SK-N-SH treated with all-trans-retinoic acid at 6 μM for 48 hours (cell line): Measurements from ENCODE around the gene MPZL3.

ENCODE experiments used
- ESRRG ChIP-seq: fragments of 250-450 bp; sonication (Bioruptor Pico); IDR thresholded peaks from 2 replicates; pipeline ENCODE4 v1.6.1; 2021; ENCODE audit warnings: mild to moderate bottlenecking
- RARB ChIP-seq: fragments of 250-450 bp; sonication (Bioruptor Pico); IDR thresholded peaks from 2 replicates; pipeline ENCODE4 v1.8.0; 2021; ENCODE audit warnings: mild to moderate bottlenecking, moderate library complexity
- TCF4 ChIP-seq: fragments of 250-450 bp; sonication (Bioruptor Pico); IDR thresholded peaks from 2 replicates; pipeline ENCODE4 v1.8.0; 2021; ENCODE audit warnings: mild to moderate bottlenecking, moderate library complexity, borderline replicate concordance
- ZFP30 ChIP-seq: fragments of 450-650 bp; formaldehyde crosslinking; IDR thresholded peaks from 2 replicates; pipeline ENCODE4 v1.5.0; 2022; ENCODE audit warnings: mild to moderate bottlenecking, moderate library complexity
- TF ChIP-seq, protein P1 (sequence below): fragments of 250-450 bp; sonication (Bioruptor Pico); IDR thresholded peaks from 2 replicates; pipeline ENCODE4 v1.8.0; 2020; ENCODE audit warnings: mild to moderate bottlenecking, moderate library complexity, borderline replicate concordance
- TF ChIP-seq, protein P2 (sequence below): fragments of 250-450 bp; sonication (Bioruptor Pico); IDR thresholded peaks from 2 replicates; pipeline ENCODE4 v1.5.0; 2020; ENCODE audit warnings: mild to moderate bottlenecking, moderate library complexity
- TF ChIP-seq, protein P3 (sequence below): fragments of 250-450 bp; sonication (Bioruptor Pico); IDR thresholded peaks from 2 replicates; pipeline ENCODE4 v1.5.1; 2021; ENCODE audit warnings: mild to moderate bottlenecking, moderate library complexity
- TF ChIP-seq, protein P4 (sequence below): fragments of 250-450 bp; sonication (Bioruptor Pico); IDR thresholded peaks from 2 replicates; pipeline ENCODE4 v1.5.1; 2020; ENCODE audit warnings: low read depth, mild to moderate bottlenecking, moderate library complexity

DNA sequence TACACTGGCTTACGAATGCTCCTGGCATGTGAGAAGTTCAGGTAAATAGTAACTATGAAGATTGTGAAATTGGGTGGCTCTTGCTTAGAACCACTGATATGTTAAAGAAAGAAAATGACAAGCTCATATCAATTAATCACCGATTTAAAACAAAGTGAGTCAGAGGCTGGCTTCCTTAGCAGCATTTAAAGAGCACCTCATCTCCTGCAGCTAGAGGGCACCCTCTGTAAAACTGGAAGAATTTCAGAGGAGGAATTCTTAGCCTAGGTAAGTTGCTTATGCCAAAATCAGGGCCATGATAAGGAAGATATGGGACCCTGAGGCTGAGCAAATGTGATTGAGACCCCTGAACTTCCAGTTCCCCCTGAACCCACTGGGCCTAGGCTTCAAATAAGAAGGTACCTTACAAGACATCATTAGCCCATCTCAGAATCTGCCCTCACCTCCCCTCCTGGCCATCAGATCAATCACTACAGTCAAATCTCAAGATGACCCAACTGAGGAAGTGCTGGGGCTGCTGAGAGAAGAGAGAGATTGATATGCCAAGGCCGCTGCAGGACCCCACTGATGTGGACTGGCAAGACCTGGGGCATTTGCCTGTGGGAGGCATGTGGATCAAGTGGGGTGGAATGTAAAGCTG is 43.8 kb upstream of the MPZL3 start:
- TF ChIP-seq ZFP30 (CRISPR knock-in tag) (no peak), ESRRG (no peak), RARB (CRISPR knock-in tag) (no peak), TCF4 (CRISPR knock-in tag) (no peak)
- TF ChIP-seq, protein P1, sequence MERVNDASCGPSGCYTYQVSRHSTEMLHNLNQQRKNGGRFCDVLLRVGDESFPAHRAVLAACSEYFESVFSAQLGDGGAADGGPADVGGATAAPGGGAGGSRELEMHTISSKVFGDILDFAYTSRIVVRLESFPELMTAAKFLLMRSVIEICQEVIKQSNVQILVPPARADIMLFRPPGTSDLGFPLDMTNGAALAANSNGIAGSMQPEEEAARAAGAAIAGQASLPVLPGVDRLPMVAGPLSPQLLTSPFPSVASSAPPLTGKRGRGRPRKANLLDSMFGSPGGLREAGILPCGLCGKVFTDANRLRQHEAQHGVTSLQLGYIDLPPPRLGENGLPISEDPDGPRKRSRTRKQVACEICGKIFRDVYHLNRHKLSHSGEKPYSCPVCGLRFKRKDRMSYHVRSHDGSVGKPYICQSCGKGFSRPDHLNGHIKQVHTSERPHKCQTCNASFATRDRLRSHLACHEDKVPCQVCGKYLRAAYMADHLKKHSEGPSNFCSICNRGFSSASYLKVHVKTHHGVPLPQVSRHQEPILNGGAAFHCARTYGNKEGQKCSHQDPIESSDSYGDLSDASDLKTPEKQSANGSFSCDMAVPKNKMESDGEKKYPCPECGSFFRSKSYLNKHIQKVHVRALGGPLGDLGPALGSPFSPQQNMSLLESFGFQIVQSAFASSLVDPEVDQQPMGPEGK (CRISPR knock-in tag): no peak
- TF ChIP-seq, protein P2, sequence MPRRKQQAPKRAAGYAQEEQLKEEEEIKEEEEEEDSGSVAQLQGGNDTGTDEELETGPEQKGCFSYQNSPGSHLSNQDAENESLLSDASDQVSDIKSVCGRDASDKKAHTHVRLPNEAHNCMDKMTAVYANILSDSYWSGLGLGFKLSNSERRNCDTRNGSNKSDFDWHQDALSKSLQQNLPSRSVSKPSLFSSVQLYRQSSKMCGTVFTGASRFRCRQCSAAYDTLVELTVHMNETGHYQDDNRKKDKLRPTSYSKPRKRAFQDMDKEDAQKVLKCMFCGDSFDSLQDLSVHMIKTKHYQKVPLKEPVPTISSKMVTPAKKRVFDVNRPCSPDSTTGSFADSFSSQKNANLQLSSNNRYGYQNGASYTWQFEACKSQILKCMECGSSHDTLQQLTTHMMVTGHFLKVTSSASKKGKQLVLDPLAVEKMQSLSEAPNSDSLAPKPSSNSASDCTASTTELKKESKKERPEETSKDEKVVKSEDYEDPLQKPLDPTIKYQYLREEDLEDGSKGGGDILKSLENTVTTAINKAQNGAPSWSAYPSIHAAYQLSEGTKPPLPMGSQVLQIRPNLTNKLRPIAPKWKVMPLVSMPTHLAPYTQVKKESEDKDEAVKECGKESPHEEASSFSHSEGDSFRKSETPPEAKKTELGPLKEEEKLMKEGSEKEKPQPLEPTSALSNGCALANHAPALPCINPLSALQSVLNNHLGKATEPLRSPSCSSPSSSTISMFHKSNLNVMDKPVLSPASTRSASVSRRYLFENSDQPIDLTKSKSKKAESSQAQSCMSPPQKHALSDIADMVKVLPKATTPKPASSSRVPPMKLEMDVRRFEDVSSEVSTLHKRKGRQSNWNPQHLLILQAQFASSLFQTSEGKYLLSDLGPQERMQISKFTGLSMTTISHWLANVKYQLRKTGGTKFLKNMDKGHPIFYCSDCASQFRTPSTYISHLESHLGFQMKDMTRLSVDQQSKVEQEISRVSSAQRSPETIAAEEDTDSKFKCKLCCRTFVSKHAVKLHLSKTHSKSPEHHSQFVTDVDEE (CRISPR knock-in tag): no peak
- TF ChIP-seq, protein P3, sequence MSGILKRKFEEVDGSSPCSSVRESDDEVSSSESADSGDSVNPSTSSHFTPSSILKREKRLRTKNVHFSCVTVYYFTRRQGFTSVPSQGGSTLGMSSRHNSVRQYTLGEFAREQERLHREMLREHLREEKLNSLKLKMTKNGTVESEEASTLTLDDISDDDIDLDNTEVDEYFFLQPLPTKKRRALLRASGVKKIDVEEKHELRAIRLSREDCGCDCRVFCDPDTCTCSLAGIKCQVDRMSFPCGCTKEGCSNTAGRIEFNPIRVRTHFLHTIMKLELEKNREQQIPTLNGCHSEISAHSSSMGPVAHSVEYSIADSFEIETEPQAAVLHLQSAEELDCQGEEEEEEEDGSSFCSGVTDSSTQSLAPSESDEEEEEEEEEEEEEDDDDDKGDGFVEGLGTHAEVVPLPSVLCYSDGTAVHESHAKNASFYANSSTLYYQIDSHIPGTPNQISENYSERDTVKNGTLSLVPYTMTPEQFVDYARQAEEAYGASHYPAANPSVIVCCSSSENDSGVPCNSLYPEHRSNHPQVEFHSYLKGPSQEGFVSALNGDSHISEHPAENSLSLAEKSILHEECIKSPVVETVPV (CRISPR knock-in tag): no peak
- TF ChIP-seq, protein P4, sequence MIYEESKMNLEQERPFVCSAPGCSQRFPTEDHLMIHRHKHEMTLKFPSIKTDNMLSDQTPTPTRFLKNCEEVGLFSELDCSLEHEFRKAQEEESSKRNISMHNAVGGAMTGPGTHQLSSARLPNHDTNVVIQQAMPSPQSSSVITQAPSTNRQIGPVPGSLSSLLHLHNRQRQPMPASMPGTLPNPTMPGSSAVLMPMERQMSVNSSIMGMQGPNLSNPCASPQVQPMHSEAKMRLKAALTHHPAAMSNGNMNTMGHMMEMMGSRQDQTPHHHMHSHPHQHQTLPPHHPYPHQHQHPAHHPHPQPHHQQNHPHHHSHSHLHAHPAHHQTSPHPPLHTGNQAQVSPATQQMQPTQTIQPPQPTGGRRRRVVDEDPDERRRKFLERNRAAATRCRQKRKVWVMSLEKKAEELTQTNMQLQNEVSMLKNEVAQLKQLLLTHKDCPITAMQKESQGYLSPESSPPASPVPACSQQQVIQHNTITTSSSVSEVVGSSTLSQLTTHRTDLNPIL: no peak
